Measurements from ENCODE around the gene EIF2S1. TPM values are rescaled to one million over a fixed set of nuclear protein-coding genes. Genes with fewer than 3 reads are reported as not detected.

The EIF2S1 gene
- polyA plus RNA-seq, 1 donor from 2014 or later = 108 TPM

DNA sequence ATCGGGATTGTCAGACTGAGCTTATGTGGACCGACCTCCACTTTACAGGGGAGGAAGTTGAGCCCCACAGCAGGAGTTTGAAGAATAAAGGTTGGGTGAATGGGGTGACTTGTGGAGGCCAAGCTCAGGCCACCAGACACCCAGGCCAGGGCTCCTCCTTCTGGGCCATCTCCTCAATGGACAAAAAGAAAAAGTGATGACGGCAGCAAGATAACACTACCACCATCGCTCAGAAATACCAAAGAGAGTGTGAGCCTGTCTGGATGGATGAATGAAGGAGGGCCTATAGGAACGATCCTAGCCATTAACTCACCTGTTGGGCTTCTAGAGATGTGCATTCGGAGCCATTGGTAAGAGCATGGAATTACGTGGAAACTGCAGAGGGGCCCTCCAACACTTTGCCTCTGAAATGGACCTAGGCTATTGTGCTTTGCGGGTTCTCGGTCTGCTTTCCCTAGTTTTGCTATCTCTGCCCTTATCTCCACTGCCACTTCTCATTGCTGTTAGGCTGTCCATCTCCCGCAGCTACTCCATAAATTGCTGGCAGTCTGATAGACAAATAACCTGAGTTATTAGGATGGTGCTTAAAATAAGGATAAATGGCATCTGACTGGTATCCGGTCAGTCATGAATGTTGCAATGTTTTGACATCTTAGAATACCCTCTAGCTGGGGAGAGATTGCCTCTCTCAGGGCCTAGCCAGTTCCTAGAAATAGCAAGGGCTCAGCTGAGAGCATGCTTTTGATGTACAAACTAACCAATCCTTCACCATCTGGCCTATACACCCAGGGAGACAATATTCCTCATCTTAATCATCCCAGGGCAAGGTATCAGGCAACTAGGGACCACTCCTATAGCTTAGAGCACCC, 61.5 kb downstream of the EIF2S1 start:
- no peaks in the 10 kb centered on the region for H3K79me2 ChIP-seq (replicated peaks; ENCODE audit: insufficient read depth, low read length)
- no peak overlapping the region for H3K27ac ChIP-seq (ENCODE audit: low read length)
- H3K9me3 ChIP-seq (ENCODE audit: low read length) = no peaks in the 10 kb centered on the region
- H3K36me3 ChIP-seq (ENCODE audit: insufficient read depth, low read length) = no peaks in the 10 kb centered on the region
- no peaks in the 10 kb centered on the region for H3F3A ChIP-seq (ENCODE audit: insufficient read depth, low read length, poor library complexity, severe bottlenecking)
- H2AFZ ChIP-seq (ENCODE audit: low read depth, low read length) = no peak overlapping the region
- H3K4me2 ChIP-seq (ENCODE audit: low read length) = no peak overlapping the region
- no peaks in the 10 kb centered on the region for H3K9me2 ChIP-seq (ENCODE audit: insufficient read depth, low read length)
- no peaks in the 10 kb centered on the region for H3K27me3 ChIP-seq (ENCODE audit: insufficient read depth, low read depth, low read length)
- no peak overlapping the region for H3K4me3 ChIP-seq (ENCODE audit: low read length)
- no peaks in the 10 kb centered on the region for H4K20me1 ChIP-seq (ENCODE audit: insufficient read depth)
- no peak overlapping the region for H3K9ac ChIP-seq (ENCODE audit: low read length)
- TF ChIP-seq EZH2 (IDR thresholded peaks at IDR 0.05; ENCODE audit: borderline replicate concordance, insufficient read depth, low read length, poor library complexity, severe bottlenecking) (no peak), EP300 (conservative IDR thresholded peaks at IDR 0.05; ENCODE audit: poor library complexity, severe bottlenecking) (no peak), POLR2AphosphoS5 (IDR thresholded peaks at IDR 0.05) (no peak), REST (IDR thresholded peaks at IDR 0.05; ENCODE audit: borderline replicate concordance) (no peak), RAD21 (conservative IDR thresholded peaks at IDR 0.05) (no peak), CTCF (IDR thresholded peaks at IDR 0.05; ENCODE audit: poor library complexity, severe bottlenecking) (no peak), MXI1 (conservative IDR thresholded peaks at IDR 0.05; ENCODE audit: poor library complexity, severe bottlenecking) (no peak), SMC3 (conservative IDR thresholded peaks at IDR 0.05; ENCODE audit: poor library complexity) (no peak), TAF1 (IDR thresholded peaks at IDR 0.05; ENCODE audit: low read depth) (no peak)

DNA sequence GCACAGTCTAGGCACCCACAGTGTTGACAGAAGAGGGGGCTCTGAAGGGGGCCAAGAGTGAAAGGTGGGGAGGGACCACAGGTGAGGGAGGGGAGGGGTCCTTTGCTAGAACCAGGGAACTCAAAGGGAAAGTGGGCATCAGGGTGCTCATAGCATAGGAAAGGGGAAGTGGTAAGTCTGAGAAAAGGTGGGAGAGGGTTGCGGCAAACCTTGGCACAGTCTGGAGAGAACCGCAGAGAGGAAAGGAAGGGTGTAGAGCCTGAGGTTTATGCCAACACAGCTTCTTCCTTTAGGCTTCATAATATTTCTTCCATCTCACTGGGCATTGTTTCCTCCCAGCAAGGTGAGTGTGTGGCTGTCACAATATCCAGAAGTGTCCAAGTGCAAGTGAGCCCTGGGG, 63.3 kb downstream of the EIF2S1 start:
- no peaks in the 10 kb centered on the region for H3K36me3 ChIP-seq (ENCODE audit: insufficient read depth, low read length)
- no peaks in the 10 kb centered on the region for H3K79me2 ChIP-seq (replicated peaks; ENCODE audit: insufficient read depth, low read length)
- no peaks in the 10 kb centered on the region for H4K20me1 ChIP-seq (ENCODE audit: insufficient read depth)
- no peaks in the 10 kb centered on the region for H3K27me3 ChIP-seq (ENCODE audit: insufficient read depth, low read depth, low read length)
- no peak overlapping the region for H3K27ac ChIP-seq (ENCODE audit: low read length)
- no peak overlapping the region for H3K4me2 ChIP-seq (ENCODE audit: low read length)
- H3K9ac ChIP-seq (ENCODE audit: low read length) = no peak overlapping the region
- no peaks in the 10 kb centered on the region for H3K9me3 ChIP-seq (ENCODE audit: low read length)
- no peak for TF ChIP-seq REST (IDR thresholded peaks at IDR 0.05; ENCODE audit: borderline replicate concordance)
- no peaks in the 10 kb centered on the region for H3K9me2 ChIP-seq (ENCODE audit: insufficient read depth, low read length)
- no peak overlapping the region for H3K4me3 ChIP-seq (ENCODE audit: low read length)
- H3F3A ChIP-seq (ENCODE audit: insufficient read depth, low read length, poor library complexity, severe bottlenecking) = no peaks in the 10 kb centered on the region
- no peak overlapping the region for H2AFZ ChIP-seq (ENCODE audit: low read depth, low read length)
